Gastrocnemius medialis (tissue), 4 donors: ENCODE measurements around the gene DMRTB1. TPM values are rescaled to one million over a fixed set of nuclear protein-coding genes. Genes with fewer than 3 reads are reported as not detected.

Experiments
- ATAC-seq, 2 donors: fragments of 150-250 bp; one replicate each; pipeline ENCODE4 v1.9.1; 2016
- DNase-seq, 2 donors: peaks; one replicate each; pipeline ENCODE4 v3.0.0-alpha.2; 2019
- H3K27ac ChIP-seq, 4 donors: fragments of 200-600 bp; sonication (generic); 1 replicate in 1 of 4; 2 replicates in 3 of 4; pipeline ENCODE4 v1.5.1; 2016 to 2018; ENCODE audit warnings: mild to moderate bottlenecking in 2 of 4, moderate library complexity in 1 of 4
- H3K27me3 ChIP-seq, 3 donors: fragments of 200-600 bp; sonication (generic) in 2 of 3; 1 replicate in 1 of 3; 2 replicates in 2 of 3; pipeline versions ENCODE4 v1.5.1 to v1.6.0; 2016 to 2019; ENCODE audit warnings: mild to moderate bottlenecking in 1 of 3, moderate library complexity in 1 of 3
- H3K36me3 ChIP-seq, 2 donors: fragments of 200-600 bp; sonication (generic) in 1 of 2; one replicate each; pipeline ENCODE4 v1.5.1; 2017 to 2018
- H3K4me1 ChIP-seq, 2 donors: fragments of 200-600 bp; sonication (generic) in 1 of 2; one replicate each; pipeline ENCODE4 v1.5.1; 2016 to 2017; ENCODE audit warnings: mild to moderate bottlenecking in 2 of 2
- H3K4me3 ChIP-seq, 4 donors: fragments of 200-600 bp; sonication (generic) in 3 of 4; 1 replicate in 1 of 4; 2 replicates in 3 of 4; pipeline ENCODE4 v1.5.1; 2016 to 2019; ENCODE audit warnings: mild to moderate bottlenecking in 2 of 4
- H3K9me3 ChIP-seq, 3 donors: fragments of 200-600 bp; sonication (generic) in 2 of 3; 1 replicate in 1 of 3; 2 replicates in 2 of 3; pipeline ENCODE4 v1.5.1; 2016 to 2019
- POLR2A ChIP-seq, 2 donors: fragments of 450-650 bp; IDR thresholded peaks; one replicate each; pipeline ENCODE4 v1.6.1; 2017; ENCODE audit warnings: antibody characterized with exemption in 2 of 2, mild to moderate bottlenecking in 2 of 2, moderate library complexity in 2 of 2
- in situ Hi-C, 4 donors: fragments of 200-750 bp; cut with MboI; loops; one replicate each; pipeline versions ENCODE4 v1.15.0 to v1.8.0; 2017; ENCODE audit warnings: low sequenced_read_pairs in 4 of 4
- intact Hi-C: fragments of 100-400 bp; cut with DNase I; formaldehyde crosslinking; loops from one replicate; pipeline ENCODE4 v1.15.1; 2023; ENCODE audit warnings: low total_unique reads
- total RNA-seq, 4 donors: library from RNA; depleted of rRNA; stranded (reverse); fragments of >200 nt; gene quantifications; one replicate each; pipeline versions ENCODE4 v1.1.0 to v1.2.3, GENCODE V29; 2016
- TF ChIP-seq, protein P1 (sequence below), 5 experiments: fragments of 450-650 bp in 3 of 5; fragments of 200-600 bp in 2 of 5; sonication (generic) in 2 of 5; IDR thresholded peaks in 4 of 5; conservative IDR thresholded peaks in 1 of 5; 1 replicate in 4 of 5; 2 replicates in 1 of 5; pipeline ENCODE4 v1.5.1; 2016 to 2019; ENCODE audit warnings: antibody characterized with exemption in 5 of 5, mild to moderate bottlenecking in 3 of 5, moderate library complexity in 3 of 5

The DMRTB1 gene
- total RNA-seq, 4 donors from 2014 or later = not detected

DNA sequence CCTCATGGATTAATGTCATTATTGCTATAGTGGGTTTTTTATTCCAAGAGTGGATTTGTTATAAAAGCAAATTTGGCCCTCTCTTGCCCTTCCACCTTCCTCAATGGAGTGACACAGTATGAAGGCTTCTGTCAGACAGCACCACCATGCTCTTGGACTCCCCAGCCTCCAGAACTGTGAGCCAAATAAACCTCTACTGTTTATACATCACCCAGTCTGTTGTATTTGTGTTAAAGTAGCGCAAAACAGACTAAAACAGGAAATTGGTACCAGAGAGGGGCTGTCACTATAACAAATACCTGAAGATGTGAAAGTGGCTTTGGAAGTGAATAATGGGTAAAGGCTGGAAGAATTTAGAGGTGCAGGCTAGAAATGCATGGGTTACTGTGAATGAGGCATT is 38.0 kb upstream of the DMRTB1 start:
- peaks cover 5 to 28% (median 23%) of the 10 kb centered on the region in 3 donors for H3K27me3 ChIP-seq

DNA sequence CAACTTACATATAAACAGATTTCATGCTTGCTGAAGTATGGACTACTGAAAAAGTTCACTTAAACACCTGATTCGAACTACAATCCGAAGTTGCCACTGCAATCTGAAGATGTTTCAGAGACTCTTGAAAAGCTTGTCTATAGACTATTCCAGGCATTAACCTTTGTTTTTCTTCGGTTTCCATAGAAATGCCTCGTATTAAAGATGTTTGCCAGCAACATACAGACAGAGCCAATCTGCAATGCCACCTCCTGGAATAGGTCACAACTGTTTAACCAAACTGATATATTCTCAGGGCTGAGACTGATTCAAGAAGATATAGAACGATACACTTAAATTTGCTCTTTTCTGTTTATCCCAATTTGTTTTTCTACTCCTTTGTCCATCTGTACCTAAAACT is 28.9 kb upstream of the DMRTB1 start:
- Histone ChIP-seq H3K27ac (no peak overlapping the region), H3K4me1 (no peaks in the 10 kb centered on the region), H3K27me3 (no peaks in the 10 kb centered on the region), H3K9me3 (no peaks in the 10 kb centered on the region), H3K4me3 (no peak overlapping the region), H3K36me3 (no peaks in the 10 kb centered on the region)
- DNase-seq = no peak
- no peak for ATAC-seq
- TF ChIP-seq, protein P1, sequence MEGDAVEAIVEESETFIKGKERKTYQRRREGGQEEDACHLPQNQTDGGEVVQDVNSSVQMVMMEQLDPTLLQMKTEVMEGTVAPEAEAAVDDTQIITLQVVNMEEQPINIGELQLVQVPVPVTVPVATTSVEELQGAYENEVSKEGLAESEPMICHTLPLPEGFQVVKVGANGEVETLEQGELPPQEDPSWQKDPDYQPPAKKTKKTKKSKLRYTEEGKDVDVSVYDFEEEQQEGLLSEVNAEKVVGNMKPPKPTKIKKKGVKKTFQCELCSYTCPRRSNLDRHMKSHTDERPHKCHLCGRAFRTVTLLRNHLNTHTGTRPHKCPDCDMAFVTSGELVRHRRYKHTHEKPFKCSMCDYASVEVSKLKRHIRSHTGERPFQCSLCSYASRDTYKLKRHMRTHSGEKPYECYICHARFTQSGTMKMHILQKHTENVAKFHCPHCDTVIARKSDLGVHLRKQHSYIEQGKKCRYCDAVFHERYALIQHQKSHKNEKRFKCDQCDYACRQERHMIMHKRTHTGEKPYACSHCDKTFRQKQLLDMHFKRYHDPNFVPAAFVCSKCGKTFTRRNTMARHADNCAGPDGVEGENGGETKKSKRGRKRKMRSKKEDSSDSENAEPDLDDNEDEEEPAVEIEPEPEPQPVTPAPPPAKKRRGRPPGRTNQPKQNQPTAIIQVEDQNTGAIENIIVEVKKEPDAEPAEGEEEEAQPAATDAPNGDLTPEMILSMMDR (IDR thresholded peaks at IDR 0.05 in 4 of 5, conservative IDR thresholded peaks at IDR 0.05 in 1 of 5) = no peak
- no peak for TF ChIP-seq POLR2A (IDR thresholded peaks at IDR 0.05)
- in situ Hi-C loops (no loop called here), intact Hi-C loops (no loop called here)

More for the DNA sequence above, 38.0 kb upstream of the DMRTB1 start:
- H3K36me3 ChIP-seq = no peaks in the 10 kb centered on the region
- H3K4me3 ChIP-seq = no peak overlapping the region
- no peaks in the 10 kb centered on the region for H3K4me1 ChIP-seq
- ATAC-seq (no peak), DNase-seq (no peak)
- intact Hi-C loops = no loop called here
- TF ChIP-seq POLR2A (IDR thresholded peaks at IDR 0.05) = no peak
- TF ChIP-seq, protein P1 (IDR thresholded peaks at IDR 0.05 in 4 of 5, conservative IDR thresholded peaks at IDR 0.05 in 1 of 5) = no peak
- H3K9me3 ChIP-seq = no peaks in the 10 kb centered on the region
- H3K27ac ChIP-seq = no peak overlapping the region
- in situ Hi-C loops = no loop called here

DNA sequence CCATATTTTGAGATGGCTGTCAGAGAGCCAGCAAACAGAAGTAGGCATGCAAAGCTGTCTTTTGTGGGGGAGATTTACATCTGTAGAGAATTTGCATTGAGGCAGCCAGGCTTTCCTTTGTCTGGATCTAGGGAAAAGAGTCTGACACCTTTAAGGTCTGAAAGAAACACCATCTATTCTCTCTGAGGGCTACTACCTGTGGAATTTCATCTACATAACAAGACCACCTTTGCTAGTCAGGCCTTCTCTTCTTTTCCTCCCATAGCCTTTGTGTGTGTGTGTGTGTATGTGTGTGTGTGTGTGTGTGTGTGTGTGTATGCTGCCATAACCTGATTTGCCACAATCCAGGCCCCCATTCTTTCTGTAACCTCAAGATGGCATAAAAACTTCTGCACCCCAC is 28.4 kb upstream of the DMRTB1 start:
- in situ Hi-C loops (no loop called here), intact Hi-C loops (no loop called here)
- no peaks in the 10 kb centered on the region for H3K9me3 ChIP-seq
- ATAC-seq (no peak), DNase-seq (no peak)
- no peaks in the 10 kb centered on the region for H3K27me3 ChIP-seq
- H3K36me3 ChIP-seq = no peaks in the 10 kb centered on the region
- H3K4me3 ChIP-seq = no peak overlapping the region
- no peak for TF ChIP-seq POLR2A (IDR thresholded peaks at IDR 0.05)
- TF ChIP-seq, protein P1 (IDR thresholded peaks at IDR 0.05 in 4 of 5, conservative IDR thresholded peaks at IDR 0.05 in 1 of 5) = no peak
- no peak overlapping the region for H3K27ac ChIP-seq
- no peaks in the 10 kb centered on the region for H3K4me1 ChIP-seq

DNA sequence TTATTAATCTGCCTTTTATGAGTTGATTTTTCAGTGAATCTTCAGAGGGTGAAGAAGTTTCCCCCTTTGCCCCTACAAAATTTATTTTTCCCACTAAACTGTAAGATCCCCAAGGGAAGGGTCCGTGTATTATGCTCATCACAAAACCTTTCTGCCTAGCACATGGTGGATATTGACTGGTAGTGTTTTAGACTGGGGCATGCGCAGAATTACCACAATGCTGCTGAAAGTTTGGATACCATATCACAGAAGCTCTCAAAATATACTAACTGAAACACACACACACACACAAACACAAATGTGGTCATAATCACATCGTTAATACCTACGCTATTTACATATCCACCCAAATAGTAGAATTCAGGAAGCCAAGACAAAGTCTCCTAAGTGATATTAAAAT is 28.0 kb upstream of the DMRTB1 start:
- intact Hi-C loops (no loop called here), in situ Hi-C loops (no loop called here)
- Histone ChIP-seq H3K4me1 (no peaks in the 10 kb centered on the region), H3K36me3 (no peaks in the 10 kb centered on the region), H3K4me3 (no peak overlapping the region), H3K9me3 (no peaks in the 10 kb centered on the region), H3K27ac (no peak overlapping the region), H3K27me3 (no peaks in the 10 kb centered on the region)
- no peak for TF ChIP-seq POLR2A (IDR thresholded peaks at IDR 0.05)
- TF ChIP-seq, protein P1 (IDR thresholded peaks at IDR 0.05 in 4 of 5, conservative IDR thresholded peaks at IDR 0.05 in 1 of 5) = no peak
- ATAC-seq = no peak
- no peak for DNase-seq
